HG03139 (cell line): ENCODE results near the gene LPO.

Experiments
- ATAC-seq: cut with Tn5 transposase; IDR thresholded peaks from one replicate; pipeline ENCODE4 v1.9.1; 2021; ENCODE audit not compliant: unreplicated experiment

The LPO gene

GRCh38 chr17:58302919-58303585 lies 64.7 kb downstream of the LPO start:
- no peak for ATAC-seq

DNA sequence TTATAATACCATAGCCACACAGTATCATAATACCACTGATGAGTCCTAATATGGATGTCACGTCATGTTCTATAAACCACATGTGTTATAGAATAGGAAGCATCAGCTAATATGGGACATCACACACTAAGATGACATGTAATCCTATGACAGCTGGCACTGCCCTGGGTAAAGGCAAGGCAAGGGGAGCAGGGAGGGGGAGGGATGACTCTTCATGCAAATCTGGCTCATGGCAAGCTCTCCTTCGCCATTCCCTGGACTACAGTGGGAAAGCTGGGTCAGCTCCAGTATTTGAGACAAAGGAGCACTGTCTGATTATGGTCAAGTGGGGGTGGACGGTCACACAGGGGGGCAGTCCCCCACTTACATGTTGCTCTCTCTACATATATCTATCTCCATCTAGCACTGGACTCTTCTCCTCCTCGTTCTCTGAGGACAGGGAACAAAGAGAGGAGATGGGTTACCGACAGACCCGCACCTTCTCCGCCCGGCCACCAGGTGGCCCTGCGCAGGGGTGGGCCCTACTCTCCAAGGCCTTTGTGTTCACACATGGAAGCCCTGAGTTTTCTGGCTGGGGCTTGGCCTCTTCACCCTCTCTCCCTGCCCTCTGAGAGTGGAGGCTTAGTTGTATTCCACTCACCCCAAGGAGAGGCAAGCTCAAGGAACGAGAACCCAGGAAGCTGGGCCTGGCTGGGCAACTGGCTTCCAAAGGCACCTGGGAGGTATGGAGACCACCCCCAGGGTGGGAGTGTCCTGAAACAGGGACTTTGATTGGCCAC lies 65.8 kb downstream of the LPO start:
- no peak for ATAC-seq

DNA sequence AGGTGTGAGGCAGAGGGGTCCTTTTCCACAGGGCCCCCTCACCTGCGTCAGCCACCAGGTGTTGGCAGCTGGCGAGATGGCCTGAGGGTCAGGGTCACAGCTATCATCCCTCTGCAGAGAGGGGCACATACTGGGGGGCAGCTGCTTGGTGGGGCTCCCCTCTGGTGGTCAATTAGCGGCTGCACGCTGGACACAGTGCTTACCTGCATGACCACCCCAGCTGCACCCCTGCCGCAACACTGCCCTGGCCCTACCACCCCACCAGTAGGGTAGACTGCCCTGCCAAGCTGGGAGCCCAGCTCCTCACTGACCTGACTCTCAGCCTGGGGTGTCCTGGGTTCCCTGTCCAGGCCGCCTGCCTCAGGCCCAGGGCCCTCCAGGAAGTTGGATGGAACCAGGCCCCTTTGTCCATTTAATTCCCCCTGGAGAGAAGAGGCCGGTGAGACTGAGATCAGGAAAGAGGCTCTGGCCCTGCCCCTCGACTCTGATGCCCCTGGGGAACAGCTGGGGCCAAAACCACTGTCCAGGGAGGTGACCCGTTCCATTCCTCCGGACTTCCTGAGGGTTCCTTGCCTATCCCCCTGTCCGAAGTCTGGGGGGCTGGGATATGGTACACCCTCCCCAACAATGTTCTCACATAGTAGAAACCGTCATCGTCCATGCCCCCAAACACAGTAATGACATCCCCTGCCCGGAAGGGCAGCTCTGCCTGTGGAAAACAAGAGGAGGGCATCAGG lies 66.5 kb downstream of the LPO start:
- ATAC-seq, result no peak

DNA sequence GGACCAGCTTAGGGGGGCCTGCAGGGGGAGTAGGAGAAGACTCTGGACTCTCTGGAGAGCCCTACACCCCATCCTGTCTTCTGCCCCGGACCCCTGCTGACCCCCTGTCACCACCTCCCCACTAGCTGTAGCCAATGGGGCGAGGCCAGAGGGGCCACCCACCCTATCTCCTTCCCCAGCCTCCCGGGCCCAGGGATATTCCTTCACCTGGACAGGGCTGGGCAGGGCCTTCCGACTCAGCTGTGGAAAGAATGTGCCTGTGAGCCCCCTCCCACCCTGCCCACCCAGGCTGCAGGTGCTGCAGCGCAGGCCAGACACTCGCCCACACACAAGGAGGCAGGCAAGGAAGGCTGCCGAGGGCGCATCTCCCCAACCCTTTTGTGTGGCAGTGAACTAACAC lies 67.2 kb downstream of the LPO start:
- no peak for ATAC-seq

- ATAC-seq, result no peak
Measured at GRCh38 chr17:58306131-58306951, 68.0 kb downstream of the LPO start.

GRCh38 chr17:58307468-58308172 lies 69.2 kb downstream of the LPO start:
- no peak for ATAC-seq

DNA sequence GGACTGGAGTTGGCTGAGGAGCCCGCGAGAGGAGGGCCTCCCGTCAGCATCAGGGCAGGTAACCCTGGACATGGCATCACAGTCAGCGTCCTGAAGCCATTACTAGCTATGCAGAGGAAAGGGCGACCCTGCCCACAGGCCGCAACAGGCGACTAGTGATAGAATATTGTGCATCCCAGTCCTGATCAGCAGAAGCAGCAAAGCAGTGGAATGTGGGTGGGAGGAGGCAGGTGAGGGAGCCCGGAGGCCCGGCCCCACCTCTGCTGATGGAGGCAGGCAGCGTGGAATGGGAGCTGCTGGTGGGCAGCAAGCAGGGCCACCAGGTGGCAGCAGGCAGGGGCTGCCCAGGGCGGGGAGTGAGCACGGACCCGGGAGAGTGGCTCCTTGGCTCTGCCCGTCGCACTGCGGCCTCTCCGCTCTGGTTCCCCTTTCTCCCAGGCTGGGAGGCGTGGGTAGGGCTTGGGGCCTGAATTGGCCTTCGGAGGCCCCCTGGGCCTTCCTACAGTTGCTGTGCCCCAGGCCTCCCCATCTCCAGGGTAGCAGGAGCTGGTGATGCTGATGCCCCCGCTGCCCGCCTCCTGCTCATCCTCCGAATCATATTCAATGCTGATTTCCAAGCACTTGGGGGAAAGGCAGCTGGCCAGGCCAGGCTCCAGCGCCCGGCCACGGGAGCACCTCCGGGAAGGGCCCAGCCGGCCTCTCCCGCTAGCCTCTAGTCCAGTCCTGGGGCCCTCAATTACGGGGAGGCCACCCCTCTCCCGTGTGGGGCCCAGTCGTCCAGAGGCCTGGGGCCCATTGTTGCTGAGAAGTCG lies 70.0 kb downstream of the LPO start:
- no peak for ATAC-seq

GRCh38 chr17:58308985-58309917 lies 70.9 kb downstream of the LPO start:
- ATAC-seq, result no peak

DNA sequence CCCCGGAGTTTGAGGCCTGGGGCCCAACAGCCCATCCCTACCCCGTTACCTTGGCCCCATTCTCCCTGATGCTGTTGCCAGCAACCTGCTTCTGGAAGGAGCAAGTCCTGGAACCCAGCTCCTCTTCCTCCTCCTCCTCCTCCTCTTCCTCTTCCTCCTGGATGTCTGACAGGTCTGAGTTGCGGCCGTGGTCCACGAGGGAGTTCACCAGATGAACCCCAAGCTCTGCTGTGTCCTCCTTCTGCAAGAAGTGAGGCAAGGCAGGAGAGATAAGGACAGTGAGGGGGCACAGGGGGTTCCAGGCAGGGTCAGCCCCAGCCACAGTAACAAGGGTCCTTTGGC lies 71.5 kb downstream of the LPO start:
- no peak for ATAC-seq

GRCh38 chr17:58310511-58311428 lies 72.4 kb downstream of the LPO start:
- ATAC-seq, result no peak

DNA sequence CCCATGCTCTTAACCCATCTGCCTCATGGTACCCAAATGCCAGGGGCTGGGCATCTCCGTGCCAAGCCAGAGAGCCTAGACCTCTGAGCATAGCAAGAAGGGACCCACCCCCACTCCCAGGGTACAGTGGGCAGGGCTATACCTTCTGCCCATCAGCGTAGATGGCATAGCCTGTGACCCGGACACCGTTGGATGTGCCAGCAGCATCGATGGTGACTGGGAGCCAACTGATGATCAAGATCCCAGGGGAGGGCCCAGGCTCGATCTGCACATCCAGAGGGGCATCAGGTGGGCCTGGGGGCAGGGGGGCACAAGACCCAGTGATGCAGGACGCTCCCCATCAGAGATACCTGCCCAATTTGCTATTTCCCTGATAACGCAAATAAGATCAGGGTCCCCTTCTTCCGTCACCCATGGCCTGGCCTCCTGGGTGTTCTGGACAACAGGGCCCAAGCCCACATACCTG lies 73.1 kb downstream of the LPO start:
- ATAC-seq, result no peak

DNA sequence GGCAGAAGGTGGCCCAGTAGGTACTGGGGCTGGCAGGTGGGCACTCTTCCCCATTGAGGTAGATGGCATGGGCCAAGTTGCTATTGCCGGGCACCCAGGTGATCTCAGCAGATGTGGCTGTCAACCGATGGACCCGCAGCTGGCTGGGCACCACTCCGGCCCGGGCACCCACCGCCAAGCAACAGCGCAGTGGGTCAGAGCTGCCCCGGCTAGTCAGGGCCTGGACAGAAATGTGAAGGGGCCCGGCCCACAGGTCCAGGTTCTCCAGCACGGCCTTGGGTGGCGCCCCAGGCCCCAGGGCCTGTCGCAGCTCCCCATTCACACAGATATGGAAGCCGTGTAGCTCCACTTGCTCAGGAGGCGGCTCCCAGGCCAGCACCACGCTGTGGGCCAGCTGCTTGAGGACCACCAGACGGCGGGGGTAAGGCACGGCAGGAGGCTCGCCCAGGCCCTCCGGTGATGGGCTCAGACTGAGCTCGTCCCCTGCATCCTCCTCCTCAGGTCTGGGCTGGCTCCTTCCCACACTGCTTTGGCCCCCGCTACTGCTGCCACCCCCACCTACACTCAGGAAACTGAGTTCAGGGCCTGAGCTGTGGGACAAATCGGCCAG lies 73.7 kb downstream of the LPO start:
- no peak for ATAC-seq

GRCh38 chr17:58312829-58313228 lies 74.4 kb downstream of the LPO start:
- no peak for ATAC-seq

DNA sequence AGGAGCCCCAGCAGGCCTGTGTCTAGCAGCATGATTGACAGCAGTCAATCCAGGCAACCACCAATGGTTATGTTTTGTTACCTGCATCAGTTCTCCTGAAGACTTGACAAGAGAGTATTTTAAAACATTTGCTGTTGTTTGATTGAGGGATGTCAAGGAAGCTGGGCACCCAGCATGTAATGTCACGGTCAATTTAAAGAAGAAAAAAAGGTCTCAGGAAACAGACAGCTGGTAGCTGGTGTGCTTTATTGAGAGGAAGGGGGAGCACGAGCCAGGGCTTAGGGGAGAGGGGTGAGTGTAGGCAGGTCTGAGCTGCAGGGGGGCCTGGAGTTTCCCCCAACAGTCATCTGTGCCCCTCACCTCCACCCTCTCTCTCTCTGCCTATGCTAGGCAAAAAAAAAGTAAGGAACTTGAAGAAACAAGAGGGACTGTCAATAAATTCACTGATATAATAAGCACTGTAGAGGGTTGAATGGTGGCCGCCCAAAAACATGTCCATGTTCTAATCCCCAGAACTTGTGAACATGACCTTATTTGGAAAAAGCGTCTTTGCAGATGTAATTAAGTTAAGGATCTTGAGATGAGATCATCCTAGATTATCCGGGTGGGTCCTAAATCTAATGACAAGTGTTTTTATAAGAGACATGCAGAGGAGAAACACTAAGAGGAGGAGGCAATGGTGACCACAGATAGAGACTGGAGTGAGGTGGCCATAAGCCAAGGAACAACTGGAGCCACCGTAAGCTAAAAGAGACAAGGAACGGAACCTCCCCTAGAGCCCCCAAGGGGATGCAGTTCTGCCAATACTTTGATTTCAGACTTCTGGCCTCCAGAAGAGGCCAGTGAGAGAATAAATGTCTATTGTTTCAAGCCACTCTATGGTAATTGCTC lies 75.7 kb downstream of the LPO start:
- no peak for ATAC-seq

DNA sequence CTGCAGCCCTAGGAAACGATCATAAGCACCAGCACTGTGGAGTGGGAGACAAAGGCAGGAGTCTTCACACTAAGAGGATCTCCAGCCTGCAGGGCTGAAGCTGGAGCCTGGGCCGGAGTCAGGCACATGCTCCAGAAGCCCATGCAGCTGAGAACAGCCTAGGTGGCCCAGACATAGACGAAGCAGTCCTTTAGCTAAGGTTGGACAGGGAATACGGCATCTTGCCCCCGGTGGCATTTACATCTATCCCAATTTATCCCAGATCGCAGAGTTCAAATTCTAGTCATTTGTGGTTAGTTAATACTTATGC lies 76.3 kb downstream of the LPO start:
- no peak for ATAC-seq

GRCh38 chr17:58315281-58315711 lies 76.9 kb downstream of the LPO start:
- ATAC-seq, result no peak
